HG02840 (cell line): ENCODE data around the gene ACACB.

Experiments used
- ATAC-seq: cut with Tn5 transposase; IDR thresholded peaks from one replicate; pipeline ENCODE4 v1.9.1; 2021; ENCODE audit warnings: mild to moderate bottlenecking, moderate library complexity, moderate number of reproducible peaks; ENCODE audit not compliant: unreplicated experiment, low FRiP score

ACACB gene

GRCh38 chr12:109271418-109271817 is 155.0 kb downstream of the ACACB start:
- no peak for ATAC-seq

DNA sequence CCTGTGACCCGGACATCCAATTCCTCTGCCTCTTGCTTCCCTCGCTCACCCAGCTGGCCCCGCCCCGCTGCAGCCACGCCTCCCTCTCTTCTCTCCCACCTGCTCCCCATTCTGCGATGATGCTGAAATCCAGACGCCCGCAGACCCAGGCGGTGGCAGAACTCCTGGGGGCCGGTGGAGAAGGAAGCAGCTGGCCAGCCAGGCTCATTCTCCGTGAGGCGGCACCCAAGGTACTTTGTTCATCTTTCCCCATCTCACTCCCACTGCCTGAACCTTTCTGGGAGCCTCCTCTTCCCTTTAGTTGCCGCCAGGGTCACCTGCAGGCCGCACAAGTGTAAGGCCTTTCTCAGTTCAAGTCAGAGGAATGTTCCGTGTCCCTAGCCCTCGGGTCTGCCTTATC is 157.0 kb downstream of the ACACB start:
- no peak for ATAC-seq

- ATAC-seq = no peak
Observed at GRCh38 chr12:109274381-109274780, 158.0 kb downstream of the ACACB start.

- no peak for ATAC-seq
Observed at GRCh38 chr12:109275173-109275572, 158.8 kb downstream of the ACACB start.

GRCh38 chr12:109276160-109276559 is 159.8 kb downstream of the ACACB start:
- no peak for ATAC-seq

- ATAC-seq = no peak
Observed at GRCh38 chr12:109277255-109277898, 161.0 kb downstream of the ACACB start.

DNA sequence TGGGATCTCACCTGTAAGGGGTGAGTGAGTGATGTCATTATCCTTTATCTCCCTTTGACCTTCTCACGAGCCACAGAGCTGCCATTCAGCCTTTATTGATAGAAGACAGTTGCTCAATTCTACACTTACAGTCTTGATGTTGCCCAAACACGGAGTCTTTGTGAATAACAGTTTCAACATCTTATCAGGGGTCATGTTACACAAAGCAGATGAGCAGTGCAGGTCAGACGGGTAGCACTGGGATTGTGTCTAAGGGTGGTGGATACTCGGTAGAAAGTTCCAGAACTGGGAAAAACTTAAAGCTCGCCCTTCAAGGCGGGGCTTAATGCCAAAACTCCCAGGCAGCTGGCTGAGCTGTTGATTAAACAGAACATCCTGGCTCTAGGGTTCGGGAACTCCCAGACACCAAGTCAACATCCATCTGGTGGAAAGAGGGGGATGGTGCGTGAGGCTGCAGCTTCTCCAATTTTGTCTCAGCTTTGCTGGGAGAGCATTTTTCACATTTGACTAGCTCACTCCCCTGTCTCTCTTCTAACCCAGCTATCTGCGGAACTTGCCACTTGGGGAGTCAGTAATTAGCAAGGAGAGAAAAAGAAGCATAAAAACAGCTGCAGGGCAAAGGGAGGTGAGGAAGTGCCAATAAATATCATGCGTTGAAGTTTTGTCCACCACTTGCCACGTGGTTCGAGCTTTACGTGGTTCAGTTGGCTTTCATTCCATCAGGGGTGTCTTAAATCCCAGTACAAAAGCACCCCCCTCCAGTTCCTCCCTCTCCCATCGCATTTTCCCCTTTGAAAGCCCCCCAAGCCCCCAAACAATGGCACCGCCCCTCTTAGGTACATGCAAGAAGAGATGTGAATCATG is 161.7 kb downstream of the ACACB start:
- ATAC-seq = no peak

DNA sequence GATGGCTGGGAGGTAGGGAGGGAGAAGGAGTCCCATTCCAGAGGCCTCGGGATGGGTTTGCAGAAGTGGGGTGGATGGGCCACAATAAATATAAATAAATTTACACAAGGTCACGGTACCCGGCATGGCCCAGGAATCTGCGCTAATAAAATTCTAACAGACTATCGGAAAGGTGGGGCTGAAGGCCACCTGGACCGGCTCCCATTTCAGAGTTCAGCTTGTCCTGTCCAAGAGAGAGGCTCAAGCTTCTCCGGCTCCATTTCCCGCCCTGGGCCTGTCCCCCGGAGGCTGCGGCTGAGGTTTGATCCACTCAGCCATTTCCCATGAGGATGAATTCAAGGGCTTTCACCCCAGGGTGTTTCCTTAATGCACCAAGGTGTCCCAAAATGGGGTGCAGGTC is 162.5 kb downstream of the ACACB start:
- ATAC-seq = no peak

GRCh38 chr12:109279525-109279924 is 163.1 kb downstream of the ACACB start:
- no peak for ATAC-seq

- no peak for ATAC-seq
Observed at GRCh38 chr12:109281452-109281851, 165.1 kb downstream of the ACACB start.

DNA sequence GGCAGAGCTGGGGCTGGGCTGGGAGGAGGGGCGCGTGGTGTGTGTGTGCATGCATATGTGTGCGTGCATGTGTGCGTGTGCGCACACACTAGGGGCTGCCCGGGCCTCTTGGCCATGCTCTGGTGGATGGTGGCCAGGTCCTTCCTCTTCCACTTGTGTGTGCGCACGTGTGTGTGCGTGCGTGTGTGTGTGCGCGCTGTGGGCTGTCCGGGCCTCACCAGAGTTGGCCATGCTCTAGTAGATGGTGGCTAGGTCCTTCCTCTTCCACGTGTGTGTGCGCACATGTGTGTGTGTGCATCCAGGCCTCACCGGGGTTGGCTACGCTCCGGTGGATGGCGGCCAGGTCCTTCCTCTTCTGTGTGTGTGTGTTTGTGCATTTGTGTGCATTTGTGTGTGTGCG is 168.0 kb downstream of the ACACB start:
- no peak for ATAC-seq

DNA sequence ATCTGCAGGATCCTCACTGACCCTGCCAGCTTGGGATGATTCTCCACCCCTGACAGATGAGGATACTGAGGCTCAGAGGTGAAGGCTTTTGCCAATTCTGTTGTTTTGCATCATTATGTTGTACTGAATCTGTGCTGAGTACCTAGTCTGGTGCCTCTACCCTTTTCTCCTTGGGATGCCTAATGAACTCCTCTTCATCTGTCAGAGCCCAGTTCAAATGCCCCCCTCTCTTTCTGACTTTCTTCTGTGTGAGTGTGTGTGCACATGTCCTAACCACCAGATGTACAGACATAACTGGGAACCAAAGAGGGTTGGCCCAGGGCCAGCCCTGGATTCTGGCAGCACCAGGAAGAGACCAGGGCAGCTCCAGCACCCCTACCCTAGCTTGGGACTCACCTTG is 169.9 kb downstream of the ACACB start:
- no peak for ATAC-seq

GRCh38 chr12:109286652-109287051 is 170.3 kb downstream of the ACACB start:
- no peak for ATAC-seq

GRCh38 chr12:109287181-109287580 is 170.8 kb downstream of the ACACB start:
- no peak for ATAC-seq

- no peak for ATAC-seq
Observed at GRCh38 chr12:109287811-109288469, 171.6 kb downstream of the ACACB start.

- ATAC-seq = no peak
Observed at GRCh38 chr12:109288571-109288970, 172.2 kb downstream of the ACACB start.

GRCh38 chr12:109289004-109289403 is 172.6 kb downstream of the ACACB start:
- ATAC-seq = no peak

GRCh38 chr12:109289551-109289950 is 173.2 kb downstream of the ACACB start:
- no peak for ATAC-seq

GRCh38 chr12:109290061-109290460 is 173.7 kb downstream of the ACACB start:
- no peak for ATAC-seq

DNA sequence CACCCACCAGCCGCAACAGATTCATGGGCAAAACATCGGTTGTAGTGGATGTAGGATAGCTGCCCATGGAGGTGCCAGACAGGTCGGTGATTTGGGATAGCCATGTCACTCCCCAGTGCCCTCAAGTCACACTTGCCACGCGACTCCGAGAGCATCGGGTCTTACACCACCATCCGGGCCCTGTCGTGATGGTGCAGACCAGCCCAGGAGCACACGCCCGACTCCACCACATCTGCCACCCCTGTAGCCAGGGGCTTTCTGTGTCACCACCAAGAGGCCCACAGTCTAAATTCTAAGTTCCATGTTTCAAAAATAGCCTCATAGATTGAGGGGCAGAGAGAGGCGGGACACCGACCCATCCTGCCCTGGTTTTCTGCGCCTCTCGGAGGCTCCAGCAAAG is 174.7 kb downstream of the ACACB start:
- no peak for ATAC-seq

GRCh38 chr12:109291521-109292341 is 175.3 kb downstream of the ACACB start:
- ATAC-seq = no peak
